ENCODE results near the gene MRPS14. TPM values are rescaled to one million over a fixed set of nuclear protein-coding genes. Genes with fewer than 3 reads are reported as not detected.

The MRPS14 gene
- total RNA-seq, 4 donors from 2014 or later = 6.4 to 50.3 (median 35.3) TPM

- Histone ChIP-seq H3K4me1 (peaks cover 0 to 15% of the 10 kb centered on the region in 2 donors), H3K36me3 (no peaks in the 10 kb centered on the region), H3K27ac (no peak overlapping the region), H3K27me3 (no peaks in the 10 kb centered on the region), H3K4me3 (no peak overlapping the region), H3K9me3 (no peaks in the 10 kb centered on the region)
- TF ChIP-seq POLR2A (IDR thresholded peaks at IDR 0.05) = no peak
- TF ChIP-seq CTCF (IDR thresholded peaks at IDR 0.05) = no peak
- no peak for DNase-seq
- intact Hi-C loops (cut with DNase I; ENCODE audit: low total_unique reads) = no loop called here
Observed at GRCh38 chr1:174969977-174970376, 53.2 kb downstream of the MRPS14 start.

GRCh38 chr1:174968750-174969244 is 54.4 kb downstream of the MRPS14 start:
- Histone ChIP-seq H3K4me3 (no peak overlapping the region), H3K27me3 (no peaks in the 10 kb centered on the region), H3K27ac (peak overlapping the region in 1 of 2 donors; percentile 71), H3K36me3 (no peaks in the 10 kb centered on the region), H3K9me3 (no peaks in the 10 kb centered on the region), H3K4me1 (peaks cover 0 to 15% of the 10 kb centered on the region in 2 donors)
- no peak for DNase-seq
- TF ChIP-seq CTCF (IDR thresholded peaks at IDR 0.05) (no peak), POLR2A (IDR thresholded peaks at IDR 0.05) (no peak)
- intact Hi-C loops (cut with DNase I; ENCODE audit: low total_unique reads) = no loop called here

- no peaks in the 10 kb centered on the region for H3K36me3 ChIP-seq
- DNase-seq = no peak
- intact Hi-C loops (cut with DNase I; ENCODE audit: low total_unique reads) = no loop called here
- no peak for TF ChIP-seq POLR2A (IDR thresholded peaks at IDR 0.05)
- no peak for TF ChIP-seq CTCF (IDR thresholded peaks at IDR 0.05)
- H3K4me1 ChIP-seq = peaks cover 4 to 15% of the 10 kb centered on the region in 2 donors
- peak overlapping the region; percentile 28 to 71 for H3K27ac ChIP-seq
- no peak overlapping the region for H3K4me3 ChIP-seq
- H3K27me3 ChIP-seq = no peaks in the 10 kb centered on the region
- no peaks in the 10 kb centered on the region for H3K9me3 ChIP-seq
Observed at GRCh38 chr1:174967845-174968705, 55.1 kb downstream of the MRPS14 start.

GRCh38 chr1:174966008-174966572 is 57.1 kb downstream of the MRPS14 start:
- TF ChIP-seq CTCF (IDR thresholded peaks at IDR 0.05) (no peak), POLR2A (IDR thresholded peaks at IDR 0.05) (no peak)
- Histone ChIP-seq H3K4me1 (peaks cover 4 to 15% of the 10 kb centered on the region in 2 donors), H3K36me3 (no peaks in the 10 kb centered on the region), H3K9me3 (no peaks in the 10 kb centered on the region), H3K27ac (peak overlapping the region; percentile 71 to 84), H3K4me3 (no peak overlapping the region), H3K27me3 (no peaks in the 10 kb centered on the region)
- DNase-seq = no peak
- intact Hi-C loops (cut with DNase I; ENCODE audit: low total_unique reads) = no loop called here
